ENCODE data around the gene MX1. TPM values are rescaled to one million over a fixed set of nuclear protein-coding genes. Genes with fewer than 3 reads are reported as not detected.
A peak's percentile ranks its signal among the peaks of the same experiment; 100 is the strongest.

Gene MX1
- 8.7 TPM for polyA plus RNA-seq (2013, experiment 1 of 2; ENCODE audit: insufficient read length)
- polyA plus RNA-seq (2013, experiment 2 of 2; ENCODE audit: insufficient read length): 7.9 TPM

GRCh38 chr21:41425954-41426675, at the start of gene MX1:
TSS of gene MX1 (plus strand) at chr21:41426239. CDS start at chr21:41432071, 5,832 bp downstream.
- peak; percentile 45 for DNase-seq

GRCh38 chr21:41377715-41378114, 48.3 kb upstream of the MX1 start:
- DNase-seq: no peak

- DNase-seq: no peak
Measured at GRCh38 chr21:41378849-41379248, 47.2 kb upstream of the MX1 start.

GRCh38 chr21:41379901-41380300, 46.1 kb upstream of the MX1 start:
- no peak for DNase-seq

- no peak for DNase-seq
Measured at GRCh38 chr21:41381731-41382130, 44.3 kb upstream of the MX1 start.

- DNase-seq: no peak
Measured at GRCh38 chr21:41387042-41387819, 38.8 kb upstream of the MX1 start.

GRCh38 chr21:41387824-41388223, 38.2 kb upstream of the MX1 start:
- DNase-seq: no peak

- DNase-seq: no peak
Measured at GRCh38 chr21:41388259-41388658, 37.8 kb upstream of the MX1 start.

- DNase-seq: no peak
Measured at GRCh38 chr21:41390043-41390639, 35.9 kb upstream of the MX1 start.

GRCh38 chr21:41393876-41394465, 32.1 kb upstream of the MX1 start:
- DNase-seq: no peak

- no peak for DNase-seq
Measured at GRCh38 chr21:41396558-41397075, 29.4 kb upstream of the MX1 start.

GRCh38 chr21:41397471-41397891, 28.6 kb upstream of the MX1 start:
- no peak for DNase-seq

- no peak for DNase-seq
Measured at GRCh38 chr21:41398251-41398650, 27.8 kb upstream of the MX1 start.

- DNase-seq: no peak
Measured at GRCh38 chr21:41398831-41399230, 27.2 kb upstream of the MX1 start.

GRCh38 chr21:41399246-41399800, 26.7 kb upstream of the MX1 start:
- no peak for DNase-seq

GRCh38 chr21:41402231-41402630, 23.8 kb upstream of the MX1 start:
- DNase-seq: no peak

GRCh38 chr21:41402796-41403195, 23.2 kb upstream of the MX1 start:
- DNase-seq: no peak

GRCh38 chr21:41403331-41403730, 22.7 kb upstream of the MX1 start:
- DNase-seq: no peak

- no peak for DNase-seq
Measured at GRCh38 chr21:41403966-41404365, 22.1 kb upstream of the MX1 start.

- DNase-seq: no peak
Measured at GRCh38 chr21:41405321-41405720, 20.7 kb upstream of the MX1 start.

- DNase-seq: no peak
Measured at GRCh38 chr21:41406340-41406739, 19.7 kb upstream of the MX1 start.
